ENCODE measurements around the gene MTMR3.

GRCh38 chr22:29958170-29958569 is 75.2 kb downstream of the MTMR3 start:
- TF ChIP-seq, protein P1, sequence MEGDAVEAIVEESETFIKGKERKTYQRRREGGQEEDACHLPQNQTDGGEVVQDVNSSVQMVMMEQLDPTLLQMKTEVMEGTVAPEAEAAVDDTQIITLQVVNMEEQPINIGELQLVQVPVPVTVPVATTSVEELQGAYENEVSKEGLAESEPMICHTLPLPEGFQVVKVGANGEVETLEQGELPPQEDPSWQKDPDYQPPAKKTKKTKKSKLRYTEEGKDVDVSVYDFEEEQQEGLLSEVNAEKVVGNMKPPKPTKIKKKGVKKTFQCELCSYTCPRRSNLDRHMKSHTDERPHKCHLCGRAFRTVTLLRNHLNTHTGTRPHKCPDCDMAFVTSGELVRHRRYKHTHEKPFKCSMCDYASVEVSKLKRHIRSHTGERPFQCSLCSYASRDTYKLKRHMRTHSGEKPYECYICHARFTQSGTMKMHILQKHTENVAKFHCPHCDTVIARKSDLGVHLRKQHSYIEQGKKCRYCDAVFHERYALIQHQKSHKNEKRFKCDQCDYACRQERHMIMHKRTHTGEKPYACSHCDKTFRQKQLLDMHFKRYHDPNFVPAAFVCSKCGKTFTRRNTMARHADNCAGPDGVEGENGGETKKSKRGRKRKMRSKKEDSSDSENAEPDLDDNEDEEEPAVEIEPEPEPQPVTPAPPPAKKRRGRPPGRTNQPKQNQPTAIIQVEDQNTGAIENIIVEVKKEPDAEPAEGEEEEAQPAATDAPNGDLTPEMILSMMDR (IDR thresholded peaks at IDR 0.05; ENCODE audit: borderline replicate concordance, extremely low read depth, low read length, poor library complexity, severe bottlenecking): no peak
- TF ChIP-seq EZH2 (IDR thresholded peaks at IDR 0.05; ENCODE audit: borderline replicate concordance, low read depth, low read length, severe bottlenecking): no peak
